ENCODE results near the gene EEIG2.

Gene EEIG2

DNA sequence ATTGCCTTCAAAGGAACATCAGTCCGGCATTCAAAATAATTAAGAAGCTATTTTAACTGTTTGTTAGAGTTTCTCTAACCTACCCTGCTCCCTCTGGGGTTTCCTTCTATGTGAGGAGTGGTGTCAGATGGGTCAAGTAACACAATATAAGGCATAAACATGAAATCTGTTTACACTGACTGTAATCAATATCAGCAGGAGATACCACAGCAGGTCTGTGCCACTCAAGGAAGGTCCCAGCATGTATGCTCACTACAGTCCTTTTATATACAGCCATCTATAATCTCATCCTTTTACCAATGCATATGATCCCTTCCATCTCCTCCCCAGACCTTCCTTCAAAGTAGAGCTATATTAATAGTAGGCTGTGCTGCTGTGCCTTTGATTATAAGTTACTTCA, 25.4 kb downstream of the EEIG2 start:
- DNase-seq, result no peak

DNA sequence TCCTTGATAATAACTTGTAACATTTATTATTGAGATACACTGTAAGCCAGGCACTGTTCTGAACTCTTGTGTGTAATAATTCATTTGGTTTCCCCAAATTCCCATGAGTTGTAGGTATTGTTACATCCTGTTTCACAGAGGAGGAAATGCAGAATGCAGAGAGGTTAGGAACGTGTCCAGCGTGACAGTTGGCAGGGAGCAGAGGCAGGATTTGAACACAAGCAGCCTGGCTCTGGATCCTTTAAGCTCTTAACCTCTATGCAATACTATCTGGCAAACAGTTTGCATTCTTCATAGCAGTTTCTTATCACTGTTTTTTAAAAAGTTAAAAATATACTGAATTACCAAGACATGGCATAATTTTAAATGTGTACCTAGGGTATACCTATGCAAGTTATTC, 30.5 kb downstream of the EEIG2 start:
- DNase-seq, result no peak

DNA sequence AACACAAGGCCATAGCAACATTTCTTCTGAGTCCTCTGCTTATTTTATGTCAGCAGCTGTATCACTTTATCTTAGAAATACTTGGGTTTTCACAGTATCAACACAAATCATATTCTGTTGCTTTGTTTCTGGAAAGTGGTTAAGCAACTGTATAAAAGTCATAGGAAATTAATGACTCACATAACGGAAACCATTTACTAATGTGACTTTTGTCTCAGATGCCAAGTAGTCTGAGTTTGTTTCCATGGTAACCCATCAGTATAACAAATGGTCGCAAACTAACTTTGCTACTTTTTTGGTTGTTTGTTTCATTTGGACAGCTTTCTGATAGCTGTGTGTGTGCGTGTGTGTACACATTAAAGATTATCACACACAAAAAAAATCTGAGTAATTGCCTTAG, 31.1 kb downstream of the EEIG2 start:
- no peak for DNase-seq

DNA sequence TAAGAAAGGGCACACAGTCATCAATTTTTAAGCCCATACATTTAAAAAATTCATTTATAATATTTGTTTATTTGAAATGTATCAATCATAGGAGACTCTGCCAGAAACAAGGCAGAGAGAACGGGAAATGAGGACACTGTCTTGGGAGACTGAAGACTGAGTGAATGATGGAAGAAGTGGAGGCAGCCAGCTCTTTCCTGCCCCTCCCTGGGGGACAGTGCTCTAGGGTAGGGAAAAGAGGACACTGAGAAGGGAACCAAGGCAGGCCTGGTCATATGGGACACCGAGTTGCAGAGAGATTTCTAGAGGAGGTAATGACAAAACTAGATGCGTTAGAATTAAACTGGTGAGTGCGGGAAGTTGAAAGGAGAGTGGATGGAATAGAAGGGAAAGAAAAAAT, 31.6 kb downstream of the EEIG2 start:
- DNase-seq, result no peak

DNA sequence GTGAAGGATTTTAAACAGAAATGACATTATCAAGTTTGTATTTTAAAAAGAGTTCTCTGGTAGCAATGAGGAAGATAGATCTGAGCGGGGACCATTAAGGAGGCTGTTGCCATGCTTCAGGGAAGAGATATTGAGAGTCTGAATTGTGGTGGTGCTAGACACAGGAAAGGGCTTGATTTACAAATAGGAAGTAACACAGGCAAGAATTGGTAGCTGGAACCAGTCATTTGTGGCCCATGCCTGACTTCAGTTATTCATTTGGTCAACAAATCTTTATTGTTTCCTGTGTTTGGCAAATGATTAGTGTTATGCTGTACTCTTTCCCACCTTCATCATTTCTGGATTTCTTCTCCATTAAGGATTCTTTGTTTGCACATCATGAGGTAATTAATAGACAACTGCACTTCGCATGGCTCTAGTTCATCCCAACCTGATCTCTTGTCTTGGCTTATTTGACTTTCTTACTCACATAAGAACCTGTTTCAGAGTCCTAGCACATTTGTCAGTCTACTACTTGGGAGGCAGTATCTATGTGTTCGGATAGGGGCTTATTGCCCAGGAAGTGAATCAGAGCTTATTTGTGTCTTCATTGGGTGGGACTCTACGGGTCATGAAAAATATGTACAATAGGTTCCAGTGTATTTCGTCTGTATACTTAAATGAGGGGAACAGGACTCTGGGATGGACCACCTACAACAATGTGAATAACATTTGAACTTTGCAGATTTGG, 32.3 kb downstream of the EEIG2 start:
- no peak for DNase-seq

DNA sequence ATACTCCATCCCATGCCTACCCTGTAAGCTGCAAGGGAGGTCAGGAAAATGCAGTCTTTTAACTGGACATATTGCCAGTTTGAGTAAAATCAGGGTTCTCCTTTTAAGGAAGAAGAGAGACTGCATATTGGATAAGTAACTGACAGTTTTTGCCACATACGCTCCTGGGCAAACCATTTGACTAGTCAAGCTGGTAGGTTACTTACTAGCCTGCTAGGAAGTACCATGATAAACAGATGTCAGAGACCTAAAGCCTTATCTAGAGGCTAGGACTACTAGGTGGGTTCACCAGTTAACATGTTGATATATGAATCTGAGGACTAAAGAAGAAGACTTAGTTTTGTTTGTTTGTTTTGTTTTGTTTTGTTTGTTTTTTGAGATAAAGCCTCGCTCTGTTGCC, 33.5 kb downstream of the EEIG2 start:
- DNase-seq, result no peak

DNA sequence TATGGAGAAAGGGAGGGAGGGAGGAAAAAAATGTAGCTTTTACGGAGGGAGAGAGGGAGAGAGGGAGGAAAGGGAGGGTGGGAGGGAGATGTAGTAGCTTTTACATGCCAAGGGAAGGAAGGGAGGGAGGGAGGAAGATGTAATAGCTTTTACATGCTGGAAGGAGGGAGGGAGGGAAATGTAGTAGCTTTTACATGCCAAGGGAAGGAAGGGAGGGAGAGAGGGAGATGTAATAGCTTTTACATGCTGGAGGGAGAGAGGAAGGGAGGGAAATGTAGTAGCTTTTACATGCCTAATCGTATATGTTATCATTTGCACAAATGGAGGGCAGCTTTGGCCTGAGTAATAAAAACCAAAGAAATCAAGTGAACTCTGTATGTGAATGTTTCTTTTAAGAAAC, 35.6 kb downstream of the EEIG2 start:
- DNase-seq, result no peak

DNA sequence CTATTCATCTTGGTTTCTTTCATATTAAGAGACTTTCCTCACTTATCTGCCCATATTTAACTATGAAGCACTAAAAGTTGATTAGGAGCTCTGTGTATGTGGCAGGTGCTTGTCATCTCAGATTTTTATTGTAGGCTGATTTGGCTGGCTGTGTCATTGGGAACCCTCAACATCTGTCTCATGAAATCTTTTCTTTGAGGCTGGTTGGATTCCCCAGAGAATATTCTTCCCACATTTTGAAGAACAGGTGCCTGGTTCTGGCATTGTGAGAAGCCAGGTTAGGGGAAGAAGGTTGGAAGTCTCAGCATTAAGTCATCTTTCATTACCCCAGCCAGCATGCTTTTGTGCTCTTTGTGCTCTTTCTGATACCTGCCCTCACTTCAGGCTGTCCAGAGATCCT, 37.1 kb downstream of the EEIG2 start:
- DNase-seq, result no peak

DNA sequence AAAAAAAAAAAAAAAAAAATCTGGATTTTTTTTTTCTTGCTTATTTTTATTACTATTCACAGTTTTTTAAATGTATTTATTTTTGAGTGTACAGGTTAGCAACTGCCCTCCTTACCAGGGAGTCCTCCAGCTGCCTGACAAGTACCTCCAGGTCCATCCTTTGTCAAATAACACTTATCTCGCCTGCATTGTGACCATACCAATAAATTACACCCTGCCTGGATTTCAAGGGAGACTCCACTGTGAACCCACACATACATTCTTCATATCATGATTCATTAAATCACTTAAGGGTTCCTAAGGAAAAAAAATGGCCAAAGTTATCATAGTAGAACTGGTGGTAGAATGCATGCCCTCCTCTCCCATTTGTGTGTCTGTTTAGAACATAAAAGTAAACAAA, 38.4 kb downstream of the EEIG2 start:
- DNase-seq, result no peak

DNA sequence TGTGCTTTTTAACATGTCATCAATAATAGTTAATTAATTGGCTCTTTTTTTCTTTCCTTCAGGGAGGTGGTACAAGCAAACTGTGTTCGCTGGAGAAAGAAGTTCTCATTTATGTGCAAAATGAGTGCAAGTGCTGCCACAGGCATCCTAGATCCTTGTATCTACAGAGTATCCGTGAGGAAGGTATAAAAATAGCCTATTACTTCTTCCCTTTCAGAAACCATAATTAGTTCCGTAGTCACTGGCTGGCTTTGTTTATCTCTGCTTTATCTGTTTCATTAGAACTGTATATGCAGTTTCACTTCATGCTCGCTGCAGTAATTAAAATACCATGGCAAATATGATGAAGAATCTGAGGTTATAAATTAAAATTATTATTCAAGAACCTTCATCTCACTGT, 40.6 kb downstream of the EEIG2 start:
- no peak for DNase-seq

DNA sequence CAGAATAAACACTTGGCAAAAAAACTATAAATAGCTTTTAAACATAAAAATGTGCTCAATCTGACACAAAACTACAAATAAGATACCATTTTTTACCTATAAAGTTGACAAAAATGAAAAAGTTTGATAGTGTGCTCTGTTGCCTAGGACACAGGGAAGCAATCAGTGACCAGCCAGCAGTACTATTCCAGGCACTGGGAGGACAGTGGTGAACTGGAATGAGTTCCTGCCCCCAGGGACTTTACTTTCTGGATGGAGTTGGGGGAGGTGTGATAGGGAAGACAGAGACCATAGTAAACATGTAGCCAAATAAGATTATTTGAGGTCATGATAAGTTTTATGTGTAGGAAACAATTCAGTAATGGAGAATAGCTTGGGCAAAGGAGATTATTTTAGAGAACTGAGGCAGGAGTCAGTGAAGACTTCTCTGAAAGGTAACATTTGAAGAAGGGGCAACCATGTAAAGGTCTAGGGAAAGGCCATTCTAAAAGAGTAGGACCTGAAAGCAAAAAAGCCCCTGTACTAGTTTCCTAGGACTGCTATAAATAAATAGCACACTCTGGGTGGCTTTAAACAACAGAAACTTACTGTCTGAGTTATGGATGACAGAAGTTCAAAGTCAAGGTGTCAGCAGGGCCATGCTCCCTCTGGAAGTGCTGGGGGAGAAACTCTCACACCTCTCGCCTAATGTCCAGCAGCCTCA, 42.0 kb downstream of the EEIG2 start:
- DNase-seq, result no peak

DNA sequence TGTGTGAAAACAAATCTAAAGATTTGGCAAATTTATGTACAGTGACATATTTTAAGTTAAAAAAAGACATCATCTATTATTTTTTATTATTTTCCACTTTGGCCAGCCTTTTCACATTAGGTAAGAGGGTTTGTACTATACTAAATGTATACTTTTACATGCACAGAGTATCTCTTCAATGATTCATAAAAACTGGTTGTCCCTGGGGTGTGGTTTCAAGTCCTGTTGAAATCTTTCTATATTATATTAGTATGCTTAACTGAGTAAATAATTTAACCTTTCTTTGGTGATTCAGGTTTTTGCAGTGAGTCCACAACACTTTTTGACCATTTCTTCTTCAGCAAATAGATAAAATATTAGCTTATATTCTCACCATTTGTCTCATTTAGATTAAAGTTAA, 45.7 kb downstream of the EEIG2 start:
- DNase-seq, result no peak

DNA sequence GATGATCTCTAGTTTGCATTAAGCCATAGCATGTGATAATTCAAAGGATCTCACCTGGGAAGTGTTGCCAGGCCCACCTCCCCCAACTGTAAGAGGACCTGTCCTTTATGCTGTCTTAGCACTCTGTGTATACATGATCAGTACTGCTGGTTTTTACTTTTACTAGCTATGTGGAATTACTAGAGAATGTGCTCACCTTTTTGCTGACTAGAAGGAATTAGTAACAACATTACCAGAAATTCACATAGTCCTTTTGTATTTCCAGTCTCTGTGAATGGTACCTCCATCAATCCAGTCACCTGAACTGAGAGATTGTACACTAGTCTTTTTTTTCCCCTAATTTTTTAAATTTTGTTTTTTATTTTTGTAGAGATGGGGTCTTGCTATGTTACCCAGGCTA, 46.6 kb downstream of the EEIG2 start:
- DNase-seq, result no peak

DNA sequence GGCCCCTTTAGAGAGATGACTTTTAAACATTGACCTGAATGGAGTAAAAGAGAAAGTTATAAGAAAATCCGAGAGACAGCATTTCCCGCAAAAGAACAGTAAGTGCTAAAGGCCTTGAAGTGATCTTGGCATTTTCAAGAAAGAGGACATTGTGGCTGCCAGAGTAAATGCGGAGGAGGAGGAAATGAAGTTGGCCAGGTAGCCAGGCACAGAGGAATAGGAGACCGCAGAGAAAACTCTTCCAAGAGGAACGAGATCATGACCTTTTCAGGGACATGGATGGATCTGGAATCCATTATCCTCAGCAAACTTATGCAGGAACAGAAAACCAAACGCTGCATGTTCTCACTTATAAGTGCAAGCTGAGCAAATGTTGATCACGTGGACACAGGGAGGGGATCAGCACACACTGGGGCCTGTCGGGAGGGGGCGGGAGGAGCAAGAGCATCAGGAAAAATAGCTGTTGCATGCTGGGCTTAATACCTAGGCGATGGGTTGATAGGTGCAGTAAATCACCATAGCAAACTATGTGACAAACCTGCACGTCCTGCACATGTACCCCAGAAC, 49.7 kb downstream of the EEIG2 start:
- no peak for DNase-seq

Data from stimulated activated CD4-positive, alpha-beta T cell treated with anti-CD3 and anti-CD28 coated beads, Interleukin-12 subunit alpha, Interleukin-12 subunit beta, amount 100 ng/mL, for 4 hours (primary cell).